ENCODE data around the gene OR1K1.

The OR1K1 gene

DNA sequence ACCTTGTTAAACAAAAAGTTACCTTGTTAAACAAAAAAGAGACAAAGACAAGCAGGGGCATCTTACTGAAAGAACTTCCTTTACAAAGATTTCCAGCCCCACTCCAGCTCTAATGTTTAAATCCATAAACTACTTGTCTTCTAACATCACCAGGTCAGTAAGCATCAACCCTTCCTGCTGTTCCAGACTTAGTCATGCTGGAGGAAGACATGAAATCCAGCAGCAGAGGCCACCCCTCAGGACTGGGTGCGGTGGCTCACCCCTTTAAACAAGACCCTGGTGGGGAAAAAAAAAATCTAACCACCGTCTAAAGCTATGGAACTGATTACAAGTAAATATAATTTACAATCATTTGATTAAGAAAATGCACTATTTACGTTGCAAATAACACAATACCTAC is 19.4 kb downstream of the OR1K1 start:
- peaks cover 10% of the 10 kb centered on the region for H3K79me2 ChIP-seq (ENCODE audit: low read length)
- no peak overlapping the region for H3K4me3 ChIP-seq (ENCODE audit: low read length)
- no peaks in the 10 kb centered on the region for H4K20me1 ChIP-seq (ENCODE audit: insufficient read depth, low read length)
- 0 out of 2 replicates have a peak, but pooled peaks cover 4% of the 10 kb centered on the region for H3K36me3 ChIP-seq (replicated peaks; ENCODE audit: insufficient read depth, low read length)
- no peak for DNase-seq
- H3K9ac ChIP-seq (ENCODE audit: low read length), result no peak overlapping the region
- no peaks in the 10 kb centered on the region for H3K9me3 ChIP-seq (replicated peaks; ENCODE audit: insufficient read depth, low read length)
- H3K9me2 ChIP-seq (replicated peaks; ENCODE audit: insufficient read depth, low read length), result no peaks in the 10 kb centered on the region
- TF ChIP-seq EZH2phosphoT487 (IDR thresholded peaks at IDR 0.05; ENCODE audit: low read length) (no peak), EZH2 (optimal IDR thresholded peaks at IDR 0.05; ENCODE audit: low read depth, low read length) (no peak)
- TF ChIP-seq, protein P1, sequence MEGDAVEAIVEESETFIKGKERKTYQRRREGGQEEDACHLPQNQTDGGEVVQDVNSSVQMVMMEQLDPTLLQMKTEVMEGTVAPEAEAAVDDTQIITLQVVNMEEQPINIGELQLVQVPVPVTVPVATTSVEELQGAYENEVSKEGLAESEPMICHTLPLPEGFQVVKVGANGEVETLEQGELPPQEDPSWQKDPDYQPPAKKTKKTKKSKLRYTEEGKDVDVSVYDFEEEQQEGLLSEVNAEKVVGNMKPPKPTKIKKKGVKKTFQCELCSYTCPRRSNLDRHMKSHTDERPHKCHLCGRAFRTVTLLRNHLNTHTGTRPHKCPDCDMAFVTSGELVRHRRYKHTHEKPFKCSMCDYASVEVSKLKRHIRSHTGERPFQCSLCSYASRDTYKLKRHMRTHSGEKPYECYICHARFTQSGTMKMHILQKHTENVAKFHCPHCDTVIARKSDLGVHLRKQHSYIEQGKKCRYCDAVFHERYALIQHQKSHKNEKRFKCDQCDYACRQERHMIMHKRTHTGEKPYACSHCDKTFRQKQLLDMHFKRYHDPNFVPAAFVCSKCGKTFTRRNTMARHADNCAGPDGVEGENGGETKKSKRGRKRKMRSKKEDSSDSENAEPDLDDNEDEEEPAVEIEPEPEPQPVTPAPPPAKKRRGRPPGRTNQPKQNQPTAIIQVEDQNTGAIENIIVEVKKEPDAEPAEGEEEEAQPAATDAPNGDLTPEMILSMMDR (IDR thresholded peaks at IDR 0.05; ENCODE audit: low read length), result no peak
- no peaks in the 10 kb centered on the region for H3F3A ChIP-seq (ENCODE audit: insufficient read depth, low read length)
- H2AFZ ChIP-seq (ENCODE audit: low read length), result no peak overlapping the region
- H3K4me1 ChIP-seq (ENCODE audit: low read length), result no peaks in the 10 kb centered on the region
- H3K4me2 ChIP-seq (ENCODE audit: low read depth, low read length), result no peak overlapping the region
- H3K27me3 ChIP-seq (replicated peaks; ENCODE audit: insufficient read depth, low read length), result no peaks in the 10 kb centered on the region
- no peak overlapping the region for H3K27ac ChIP-seq (ENCODE audit: low read length)

DNA sequence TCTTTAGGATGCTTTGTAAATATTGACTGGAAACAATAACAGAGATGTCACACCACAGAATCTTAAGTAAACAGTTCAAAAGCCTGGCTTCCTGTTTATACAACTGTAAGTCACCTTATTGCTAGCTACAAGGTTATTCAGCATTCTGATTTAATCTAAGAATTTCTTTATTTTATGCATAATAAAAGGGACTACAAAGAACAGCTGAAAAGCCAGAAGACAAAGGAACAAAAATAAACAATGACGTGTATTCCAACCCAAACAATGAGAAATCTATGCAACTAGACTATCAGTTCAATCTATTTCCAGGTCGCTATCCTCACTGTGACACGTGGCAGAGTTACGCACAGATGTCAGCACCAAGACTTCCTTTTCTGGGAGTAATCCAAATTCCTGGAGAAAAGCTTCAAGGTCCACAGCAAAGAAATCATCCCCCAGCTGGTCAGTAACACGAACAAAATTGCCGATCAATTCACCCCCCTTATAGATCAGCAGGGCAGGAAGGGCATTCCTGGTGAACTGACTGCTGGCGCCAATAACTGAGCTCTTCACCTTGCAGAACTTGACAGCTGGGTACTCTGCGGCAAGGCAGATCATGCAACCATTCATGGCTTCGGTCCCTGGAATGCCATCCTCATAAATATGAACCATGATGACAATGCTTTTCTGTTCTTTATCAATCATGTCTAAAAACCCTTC is 20.0 kb downstream of the OR1K1 start:
- no peak overlapping the region for H2AFZ ChIP-seq (ENCODE audit: low read length)
- H3K36me3 ChIP-seq (replicated peaks; ENCODE audit: insufficient read depth, low read length), result 0 out of 2 replicates have a peak, but pooled peaks cover 6% of the 10 kb centered on the region
- H3K9me3 ChIP-seq (replicated peaks; ENCODE audit: insufficient read depth, low read length), result no peaks in the 10 kb centered on the region
- no peaks in the 10 kb centered on the region for H3K9me2 ChIP-seq (replicated peaks; ENCODE audit: insufficient read depth, low read length)
- H4K20me1 ChIP-seq (ENCODE audit: insufficient read depth, low read length), result no peaks in the 10 kb centered on the region
- no peak overlapping the region for H3K9ac ChIP-seq (ENCODE audit: low read length)
- H3K79me2 ChIP-seq (ENCODE audit: low read length), result peaks cover 16% of the 10 kb centered on the region
- H3K4me2 ChIP-seq (ENCODE audit: low read depth, low read length), result no peak overlapping the region
- H3K4me1 ChIP-seq (ENCODE audit: low read length), result no peaks in the 10 kb centered on the region
- H3F3A ChIP-seq (ENCODE audit: insufficient read depth, low read length), result no peaks in the 10 kb centered on the region
- TF ChIP-seq, protein P1 (IDR thresholded peaks at IDR 0.05; ENCODE audit: low read length), result no peak
- TF ChIP-seq EZH2 (optimal IDR thresholded peaks at IDR 0.05; ENCODE audit: low read depth, low read length) (no peak), EZH2phosphoT487 (IDR thresholded peaks at IDR 0.05; ENCODE audit: low read length) (no peak)
- H3K27me3 ChIP-seq (replicated peaks; ENCODE audit: insufficient read depth, low read length), result no peaks in the 10 kb centered on the region
- no peak overlapping the region for H3K27ac ChIP-seq (ENCODE audit: low read length)
- no peak for DNase-seq
- no peak overlapping the region for H3K4me3 ChIP-seq (ENCODE audit: low read length)

DNA sequence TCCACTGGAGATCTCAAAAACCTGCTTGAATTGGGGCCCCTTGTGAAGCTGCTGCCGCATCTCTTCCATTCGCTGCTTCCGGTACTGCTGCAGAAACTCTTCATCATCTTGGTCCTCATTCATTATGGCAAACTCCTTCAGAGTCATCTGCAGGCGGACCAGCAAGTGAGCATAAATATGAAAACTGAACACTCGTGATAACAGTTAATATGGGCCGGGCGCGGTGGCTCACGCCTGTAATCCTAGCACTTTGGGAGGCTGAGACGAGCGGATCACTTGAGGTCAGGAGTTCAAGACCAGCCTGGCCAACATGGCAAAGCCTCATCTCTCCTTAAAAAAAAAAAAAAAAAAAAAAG is 20.5 kb downstream of the OR1K1 start:
- no peaks in the 10 kb centered on the region for H3K27me3 ChIP-seq (replicated peaks; ENCODE audit: insufficient read depth, low read length)
- no peak overlapping the region for H3K4me2 ChIP-seq (ENCODE audit: low read depth, low read length)
- no peak for DNase-seq
- H3K9me2 ChIP-seq (replicated peaks; ENCODE audit: insufficient read depth, low read length), result no peaks in the 10 kb centered on the region
- no peak overlapping the region for H2AFZ ChIP-seq (ENCODE audit: low read length)
- 0 out of 2 replicates have a peak, but pooled peaks cover 6% of the 10 kb centered on the region for H3K36me3 ChIP-seq (replicated peaks; ENCODE audit: insufficient read depth, low read length)
- H4K20me1 ChIP-seq (ENCODE audit: insufficient read depth, low read length), result no peaks in the 10 kb centered on the region
- H3K4me3 ChIP-seq (ENCODE audit: low read length), result no peak overlapping the region
- no peaks in the 10 kb centered on the region for H3K9me3 ChIP-seq (replicated peaks; ENCODE audit: insufficient read depth, low read length)
- no peak for TF ChIP-seq EZH2 (optimal IDR thresholded peaks at IDR 0.05; ENCODE audit: low read depth, low read length)
- TF ChIP-seq EZH2phosphoT487 (IDR thresholded peaks at IDR 0.05; ENCODE audit: low read length), result no peak
- TF ChIP-seq, protein P1 (IDR thresholded peaks at IDR 0.05; ENCODE audit: low read length), result no peak
- H3K27ac ChIP-seq (ENCODE audit: low read length), result no peak overlapping the region
- peaks cover 20% of the 10 kb centered on the region for H3K79me2 ChIP-seq (ENCODE audit: low read length)
- no peak overlapping the region for H3K9ac ChIP-seq (ENCODE audit: low read length)
- H3F3A ChIP-seq (ENCODE audit: insufficient read depth, low read length), result no peaks in the 10 kb centered on the region
- H3K4me1 ChIP-seq (ENCODE audit: low read length), result no peaks in the 10 kb centered on the region

Data from MM.1S (cell line).